Neural progenitor cell (in vitro differentiated cells): ENCODE results near the gene RCSD1. TPM values are rescaled to one million over a fixed set of nuclear protein-coding genes. Genes with fewer than 3 reads are reported as not detected.

Experiments
- DNase-seq: peaks from one replicate; pipeline ENCODE4 v3.0.0-alpha.2; 2016; ENCODE audit warnings: low spot score
- H2AFZ ChIP-seq: fragments of 200-600 bp; sonication (generic); replicated peaks from 2 replicates; pipeline ENCODE4 v1.6.1; 2016; ENCODE audit warnings: antibody characterized with exemption
- H3F3A ChIP-seq: fragments of 200-600 bp; sonication (generic); 2 replicates; pipeline ENCODE4 v1.6.1; 2016; ENCODE audit warnings: antibody characterized with exemption, low read depth
- H3K27ac ChIP-seq: fragments of 200-600 bp; sonication (generic); 2 replicates; pipeline ENCODE4 v1.5.1; 2016; ENCODE audit warnings: mild to moderate bottlenecking
- H3K27me3 ChIP-seq: fragments of 200-600 bp; sonication (generic); 2 replicates; pipeline ENCODE4 v1.6.1; 2016; ENCODE audit warnings: mild to moderate bottlenecking, moderate library complexity
- H3K36me3 ChIP-seq: fragments of 200-600 bp; sonication (generic); 2 replicates; pipeline ENCODE4 v1.5.1; 2016
- H3K4me1 ChIP-seq: fragments of 200-600 bp; sonication (generic); 2 replicates; pipeline ENCODE4 v1.6.1; 2016; ENCODE audit warnings: mixed run types
- H3K4me2 ChIP-seq: fragments of 200-600 bp; sonication (generic); 2 replicates; pipeline ENCODE4 v1.6.1; 2016
- H3K4me3 ChIP-seq: fragments of 200-600 bp; sonication (generic); 2 replicates; pipeline ENCODE4 v1.5.1; 2016
- H3K79me2 ChIP-seq: fragments of 200-600 bp; sonication (generic); 2 replicates; pipeline ENCODE4 v1.6.1; 2016; ENCODE audit warnings: low read depth
- H3K9ac ChIP-seq: fragments of 200-600 bp; sonication (generic); 2 replicates; pipeline ENCODE4 v1.6.1; 2016
- H3K9me3 ChIP-seq: fragments of 200-600 bp; sonication (generic); 2 replicates; pipeline ENCODE4 v1.5.1; 2016; ENCODE audit warnings: low read depth
- H4K20me1 ChIP-seq: fragments of 200-600 bp; sonication (generic); 2 replicates; pipeline ENCODE4 v1.6.1; 2016; ENCODE audit warnings: low read depth
- H3K27ac Mint-ChIP-seq: 3 replicates; pipeline ENCODE4 v1.8.0; 2021; ENCODE audit warnings: mixed read lengths
- H3K27me3 Mint-ChIP-seq: 2 replicates; pipeline ENCODE4 v1.8.0; 2022; ENCODE audit warnings: low read depth, mild to moderate bottlenecking, inconsistent platforms, moderate library complexity, mixed read lengths; ENCODE audit not compliant: insufficient read depth
- H3K36me3 Mint-ChIP-seq: 3 replicates; pipeline ENCODE4 v1.8.0; 2021; ENCODE audit warnings: mixed read lengths
- H3K4me1 Mint-ChIP-seq: 3 replicates; pipeline ENCODE4 v1.8.0; 2021; ENCODE audit warnings: mixed read lengths
- H3K4me3 Mint-ChIP-seq: 3 replicates; pipeline ENCODE4 v1.8.0; 2021; ENCODE audit warnings: mild to moderate bottlenecking, moderate library complexity, mixed read lengths
- H3K9me3 Mint-ChIP-seq: 3 replicates; pipeline ENCODE4 v1.8.0; 2020; ENCODE audit warnings: mixed read lengths
- CTCF ChIP-seq: fragments of 200-600 bp; sonication (generic); IDR thresholded peaks from 2 replicates; pipeline ENCODE4 v1.5.1; 2017; ENCODE audit warnings: antibody characterized with exemption, mild to moderate bottlenecking
- EZH2 ChIP-seq: fragments of 200-600 bp; sonication (generic); IDR thresholded peaks from 2 replicates; pipeline ENCODE4 v1.6.1; 2017; ENCODE audit warnings: antibody characterized with exemption, mild to moderate bottlenecking, moderate library complexity
- EZH2phosphoT487 ChIP-seq: fragments of 200-600 bp; sonication (generic); IDR thresholded peaks from 2 replicates; pipeline ENCODE4 v1.6.1; 2017; ENCODE audit warnings: antibody characterized with exemption
- total RNA-seq: library from RNA; depleted of rRNA; stranded (reverse); fragments of >200 nt; gene quantifications from 2 replicates; pipeline ENCODE4 v1.2.3, GENCODE V29; 2015; ENCODE audit warnings: low replicate concordance

The RCSD1 gene
- total RNA-seq, 1 donor from 2014 or later = 0.06 TPM

GRCh38 chr1:167676205-167676915 is 46.3 kb downstream of the RCSD1 start:
- H3K36me3 ChIP-seq = no peaks in the 10 kb centered on the region
- H3K27me3 ChIP-seq = no peaks in the 10 kb centered on the region
- H3K79me2 ChIP-seq = no peaks in the 10 kb centered on the region
- no peak overlapping the region for H2AFZ ChIP-seq
- H4K20me1 ChIP-seq = no peaks in the 10 kb centered on the region
- no peak overlapping the region for H3K4me3 ChIP-seq
- H3K27me3 Mint-ChIP-seq = peaks cover 8% of the 10 kb centered on the region
- H3K9ac ChIP-seq = no peak overlapping the region
- DNase-seq = no peak
- no peak overlapping the region for H3K4me2 ChIP-seq
- no peak for TF ChIP-seq CTCF
- TF ChIP-seq EZH2phosphoT487 = no peak
- TF ChIP-seq EZH2 = no peak
- H3K27ac Mint-ChIP-seq = no peak overlapping the region
- no peaks in the 10 kb centered on the region for H3K9me3 ChIP-seq
- H3F3A ChIP-seq = no peaks in the 10 kb centered on the region
- H3K9me3 Mint-ChIP-seq = no peaks in the 10 kb centered on the region
- no peak overlapping the region for H3K4me3 Mint-ChIP-seq
- H3K36me3 Mint-ChIP-seq = no peaks in the 10 kb centered on the region
- H3K4me1 ChIP-seq = no peaks in the 10 kb centered on the region
- peaks cover 2% of the 10 kb centered on the region for H3K4me1 Mint-ChIP-seq
- no peak overlapping the region for H3K27ac ChIP-seq

GRCh38 chr1:167676916-167677848 is 47.1 kb downstream of the RCSD1 start:
- Histone ChIP-seq H3K4me1 (no peaks in the 10 kb centered on the region), H3K27me3 (no peaks in the 10 kb centered on the region), H3K9me3 (no peaks in the 10 kb centered on the region), H3F3A (no peaks in the 10 kb centered on the region), H3K79me2 (no peaks in the 10 kb centered on the region), H3K4me3 (no peak overlapping the region), H3K27ac (no peak overlapping the region), H2AFZ (no peak overlapping the region), H3K4me2 (no peak overlapping the region), H3K9ac (no peak overlapping the region), H4K20me1 (no peaks in the 10 kb centered on the region), H3K36me3 (no peaks in the 10 kb centered on the region)
- Mint-ChIP-seq H3K27me3 (peaks cover 8% of the 10 kb centered on the region), H3K4me3 (no peak overlapping the region), H3K27ac (peak overlapping the region; percentile 57), H3K36me3 (no peaks in the 10 kb centered on the region), H3K9me3 (no peaks in the 10 kb centered on the region), H3K4me1 (no peaks in the 10 kb centered on the region)
- TF ChIP-seq EZH2phosphoT487 (no peak), EZH2 (no peak), CTCF (no peak)
- DNase-seq = no peak

GRCh38 chr1:167678422-167678821 is 48.4 kb downstream of the RCSD1 start:
- Mint-ChIP-seq H3K27ac (no peak overlapping the region), H3K9me3 (no peaks in the 10 kb centered on the region), H3K4me1 (peaks cover 2% of the 10 kb centered on the region), H3K27me3 (peaks cover 5% of the 10 kb centered on the region), H3K36me3 (no peaks in the 10 kb centered on the region), H3K4me3 (no peak overlapping the region)
- Histone ChIP-seq H3K36me3 (no peaks in the 10 kb centered on the region), H3K27me3 (no peaks in the 10 kb centered on the region), H2AFZ (peak overlapping the region; percentile 17), H3K9me3 (no peaks in the 10 kb centered on the region), H4K20me1 (no peaks in the 10 kb centered on the region), H3K9ac (no peak overlapping the region), H3K4me3 (no peak overlapping the region), H3K79me2 (no peaks in the 10 kb centered on the region), H3F3A (peaks cover 4% of the 10 kb centered on the region), H3K27ac (no peak overlapping the region), H3K4me2 (no peak overlapping the region), H3K4me1 (peaks cover 8% of the 10 kb centered on the region)
- DNase-seq = no peak
- TF ChIP-seq EZH2 = no peak
- TF ChIP-seq EZH2phosphoT487 = no peak
- TF ChIP-seq CTCF = no peak
